SU-DHL-6 (cell line): Measurements from ENCODE around the gene C6orf132.

Experiments
- H2AFZ ChIP-seq: fragments of 200-600 bp; sonication (generic); 2 replicates; pipeline ENCODE4 v1.6.1; 2014; ENCODE audit warnings: low read depth, mild to moderate bottlenecking, moderate library complexity, mixed read lengths, antibody characterized with exemption, low read length; ENCODE audit not compliant: severe bottlenecking
- H3F3A ChIP-seq: fragments of 200-600 bp; shearing (Covaris generic); 2 replicates; pipeline ENCODE4 v1.6.0; 2016; ENCODE audit warnings: antibody characterized with exemption, mild to moderate bottlenecking; ENCODE audit not compliant: insufficient read depth
- H3K27ac ChIP-seq: fragments of 200-600 bp; sonication (generic); 2 replicates; pipeline ENCODE4 v1.5.1; 2016; ENCODE audit warnings: low read depth, mild to moderate bottlenecking, low read length, moderate library complexity, mixed read lengths
- H3K27me3 ChIP-seq: fragments of 200-600 bp; sonication (generic), shearing (Covaris generic); 2 replicates; pipeline ENCODE4 v1.6.0; 2014; ENCODE audit warnings: mild to moderate bottlenecking, low read length
- H3K36me3 ChIP-seq: fragments of 200-600 bp; sonication (generic); 2 replicates; pipeline ENCODE4 v1.6.1; 2014; ENCODE audit warnings: mild to moderate bottlenecking, low read length, mixed read lengths
- H3K4me2 ChIP-seq: fragments of 300-600, 200-600 bp; shearing (Covaris generic), sonication (generic); 2 replicates; pipeline ENCODE4 v1.6.0; 2014; ENCODE audit warnings: low read length, low read depth, mild to moderate bottlenecking; ENCODE audit not compliant: poor library complexity, severe bottlenecking
- H3K4me3 ChIP-seq: fragments of 200-600 bp; sonication (generic); 2 replicates; pipeline ENCODE4 v1.5.1; 2014; ENCODE audit warnings: antibody characterized with exemption, low read length, mild to moderate bottlenecking, mixed read lengths; ENCODE audit not compliant: insufficient read depth, poor library complexity, severe bottlenecking
- H3K79me2 ChIP-seq: fragments of 200-600 bp; sonication (generic); 2 replicates; pipeline ENCODE4 v1.6.1; 2014; ENCODE audit warnings: mild to moderate bottlenecking, low read length, moderate library complexity; ENCODE audit not compliant: insufficient read depth
- H3K9ac ChIP-seq: fragments of 200-600 bp; sonication (generic); 2 replicates; pipeline ENCODE4 v1.7.0; 2014; ENCODE audit warnings: mild to moderate bottlenecking, low read length
- H3K9me2 ChIP-seq: fragments of 200-600 bp; sonication (generic); replicated peaks from 2 replicates; pipeline ENCODE4 v1.6.1; 2014; ENCODE audit warnings: low read length; ENCODE audit not compliant: insufficient read depth
- H3K9me3 ChIP-seq: fragments of 200-600 bp; sonication (generic); 2 replicates; pipeline ENCODE4 v1.6.1; 2014; ENCODE audit warnings: low read length, mixed read lengths; ENCODE audit not compliant: insufficient read depth
- H4K20me1 ChIP-seq: fragments of 200-600 bp; sonication (generic); 2 replicates; pipeline ENCODE4 v1.6.1; 2014; ENCODE audit warnings: low read depth, mild to moderate bottlenecking, antibody characterized with exemption, low read length, moderate library complexity, mixed read lengths
- EZH2phosphoT487 ChIP-seq: fragments of 200-600 bp; sonication (generic), shearing (Covaris generic); conservative IDR thresholded peaks from 2 replicates; pipeline ENCODE4 v1.6.1; 2018; ENCODE audit warnings: mild to moderate bottlenecking, antibody characterized with exemption, low read length, moderate library complexity, mixed read lengths
- TF ChIP-seq, protein P1 (sequence below): fragments of 200-600 bp; sonication (generic); IDR thresholded peaks from one replicate; pipeline ENCODE4 v1.5.1; 2017; ENCODE audit warnings: antibody characterized with exemption, mild to moderate bottlenecking, low read length, moderate library complexity; ENCODE audit not compliant: insufficient read depth, poor library complexity, severe bottlenecking

Gene C6orf132

DNA sequence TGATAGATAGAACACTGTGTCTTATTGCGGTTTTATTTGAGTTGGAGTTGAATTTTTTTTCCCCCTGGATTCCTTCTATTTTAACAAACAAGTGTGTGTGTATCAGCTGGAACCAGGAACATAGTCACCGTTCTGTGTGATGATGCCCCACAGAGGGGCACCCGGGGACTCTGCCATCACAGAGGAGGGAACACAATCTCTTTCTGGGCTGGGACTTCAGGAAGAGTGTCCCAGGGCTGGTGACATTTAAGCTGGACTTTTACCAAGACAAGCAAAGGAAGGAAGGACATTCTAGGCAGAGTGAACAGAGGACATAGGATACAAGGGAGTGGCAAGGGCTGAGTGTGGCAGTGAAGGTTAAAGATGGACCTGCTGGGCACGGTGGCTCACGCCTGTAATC is 58.9 kb downstream of the C6orf132 start:
- Histone ChIP-seq H3K79me2 (no peaks in the 10 kb centered on the region), H3K4me2 (no peak overlapping the region), H3F3A (no peaks in the 10 kb centered on the region), H3K36me3 (no peaks in the 10 kb centered on the region), H4K20me1 (no peaks in the 10 kb centered on the region), H2AFZ (no peak overlapping the region), H3K27me3 (no peaks in the 10 kb centered on the region), H3K4me3 (no peak overlapping the region), H3K9ac (no peak overlapping the region), H3K9me3 (no peaks in the 10 kb centered on the region), H3K9me2 (no peaks in the 10 kb centered on the region), H3K27ac (no peak overlapping the region)
- TF ChIP-seq, protein P1, sequence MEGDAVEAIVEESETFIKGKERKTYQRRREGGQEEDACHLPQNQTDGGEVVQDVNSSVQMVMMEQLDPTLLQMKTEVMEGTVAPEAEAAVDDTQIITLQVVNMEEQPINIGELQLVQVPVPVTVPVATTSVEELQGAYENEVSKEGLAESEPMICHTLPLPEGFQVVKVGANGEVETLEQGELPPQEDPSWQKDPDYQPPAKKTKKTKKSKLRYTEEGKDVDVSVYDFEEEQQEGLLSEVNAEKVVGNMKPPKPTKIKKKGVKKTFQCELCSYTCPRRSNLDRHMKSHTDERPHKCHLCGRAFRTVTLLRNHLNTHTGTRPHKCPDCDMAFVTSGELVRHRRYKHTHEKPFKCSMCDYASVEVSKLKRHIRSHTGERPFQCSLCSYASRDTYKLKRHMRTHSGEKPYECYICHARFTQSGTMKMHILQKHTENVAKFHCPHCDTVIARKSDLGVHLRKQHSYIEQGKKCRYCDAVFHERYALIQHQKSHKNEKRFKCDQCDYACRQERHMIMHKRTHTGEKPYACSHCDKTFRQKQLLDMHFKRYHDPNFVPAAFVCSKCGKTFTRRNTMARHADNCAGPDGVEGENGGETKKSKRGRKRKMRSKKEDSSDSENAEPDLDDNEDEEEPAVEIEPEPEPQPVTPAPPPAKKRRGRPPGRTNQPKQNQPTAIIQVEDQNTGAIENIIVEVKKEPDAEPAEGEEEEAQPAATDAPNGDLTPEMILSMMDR, result no peak
- no peak for TF ChIP-seq EZH2phosphoT487

- Histone ChIP-seq H3K36me3 (no peaks in the 10 kb centered on the region), H3K4me3 (no peak overlapping the region), H2AFZ (no peak overlapping the region), H3K9me2 (no peaks in the 10 kb centered on the region), H3K27ac (no peak overlapping the region), H3K9me3 (no peaks in the 10 kb centered on the region), H3K27me3 (no peaks in the 10 kb centered on the region), H3F3A (no peaks in the 10 kb centered on the region), H3K9ac (no peak overlapping the region), H3K4me2 (no peak overlapping the region), H4K20me1 (no peaks in the 10 kb centered on the region), H3K79me2 (no peaks in the 10 kb centered on the region)
- no peak for TF ChIP-seq EZH2phosphoT487
- TF ChIP-seq, protein P1, result no peak
Measured at GRCh38 chr6:42079941-42080464, 62.4 kb downstream of the C6orf132 start.

GRCh38 chr6:42078386-42078785 is 64.0 kb downstream of the C6orf132 start:
- Histone ChIP-seq H4K20me1 (no peaks in the 10 kb centered on the region), H3K79me2 (no peaks in the 10 kb centered on the region), H3K36me3 (no peaks in the 10 kb centered on the region), H3K4me3 (no peak overlapping the region), H3K9me2 (no peaks in the 10 kb centered on the region), H2AFZ (no peak overlapping the region), H3K27me3 (no peaks in the 10 kb centered on the region), H3K9ac (no peak overlapping the region), H3K4me2 (no peak overlapping the region), H3F3A (no peaks in the 10 kb centered on the region), H3K9me3 (no peaks in the 10 kb centered on the region), H3K27ac (no peak overlapping the region)
- no peak for TF ChIP-seq EZH2phosphoT487
- TF ChIP-seq, protein P1, result no peak
